GM23248 (cell line): ENCODE measurements around the gene CD109.

Source experiments
- EZH2 ChIP-seq: fragments of 200-600 bp; sonication (generic); IDR thresholded peaks from 2 replicates; pipeline ENCODE4 v1.6.1; 2018; ENCODE audit warnings: antibody characterized with exemption, mild to moderate bottlenecking; ENCODE audit not compliant: insufficient read depth, poor library complexity, severe bottlenecking
- EZH2phosphoT487 ChIP-seq: fragments of 200-600 bp; sonication (generic); IDR thresholded peaks from 2 replicates; pipeline ENCODE4 v1.6.1; 2018; ENCODE audit warnings: antibody characterized with exemption, moderate library complexity, mild to moderate bottlenecking, low read depth; ENCODE audit not compliant: insufficient read depth

DNA sequence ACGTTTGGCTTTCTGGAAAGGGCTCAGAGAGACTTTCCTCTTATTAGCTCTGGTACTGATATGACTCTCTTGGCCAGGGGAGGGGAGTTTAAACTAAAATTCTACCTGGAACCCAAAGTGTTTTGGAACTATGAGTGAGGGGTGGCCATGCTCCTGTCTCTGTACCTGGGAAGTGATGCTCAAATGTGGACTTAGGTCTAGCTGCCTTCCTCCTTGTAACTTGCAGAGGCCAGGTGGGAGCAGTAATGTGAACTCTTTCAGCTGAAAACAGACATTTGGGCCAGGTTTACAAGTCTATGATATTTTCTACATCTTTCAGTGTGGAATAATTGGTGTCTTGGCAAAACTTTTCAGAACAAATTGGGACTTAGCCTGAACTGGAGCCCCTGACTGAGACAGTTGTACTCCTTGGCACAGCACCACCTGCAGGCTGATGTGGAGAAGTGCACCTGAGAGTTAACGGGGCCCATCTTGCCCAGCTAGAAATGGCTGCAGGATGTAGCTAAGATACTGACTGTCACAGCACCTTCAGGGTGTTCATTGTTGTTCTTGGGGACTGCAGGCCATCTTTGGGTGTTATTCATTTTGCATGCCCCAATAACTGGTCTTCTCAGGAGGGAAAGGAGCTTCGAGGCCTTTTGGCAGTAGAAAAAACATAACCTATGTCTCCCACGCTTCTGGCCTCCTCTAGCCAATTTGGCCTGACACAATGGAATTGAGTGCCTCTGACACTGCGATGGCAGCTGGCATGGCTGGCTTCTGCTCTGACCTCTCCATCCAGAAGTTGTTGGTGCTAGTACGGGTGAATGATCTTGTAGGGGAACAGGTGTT is 37.1 kb downstream of the CD109 start:
- TF ChIP-seq EZH2 = no peak
- no peak for TF ChIP-seq EZH2phosphoT487
